ENCODE results near the gene ADCYAP1R1.

ADCYAP1R1 gene

GRCh38 chr7:31107106-31108090, 55.3 kb downstream of the ADCYAP1R1 start:
- DNase-seq, result no peak

GRCh38 chr7:31108097-31108657, 56.1 kb downstream of the ADCYAP1R1 start:
- no peak for DNase-seq

DNA sequence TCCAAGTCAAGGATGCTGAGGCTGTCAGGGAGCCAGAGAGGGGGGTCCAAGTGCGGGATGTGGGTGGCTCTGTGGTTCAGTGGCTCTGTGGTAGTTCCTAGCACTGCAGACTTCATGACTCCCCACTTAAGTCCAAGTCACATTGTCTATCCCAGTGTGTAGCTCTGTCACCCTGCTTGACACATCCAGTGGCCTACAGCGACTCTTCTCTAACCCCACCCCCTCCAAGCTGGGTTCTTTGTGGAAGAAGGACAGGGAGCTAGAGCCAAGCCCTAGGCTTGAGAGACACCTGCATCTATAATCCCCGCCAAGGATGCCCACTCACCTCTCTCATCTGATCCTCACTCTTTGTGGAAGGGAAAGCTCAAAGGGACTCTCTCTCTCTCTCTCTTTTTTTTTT, 57.6 kb downstream of the ADCYAP1R1 start:
- DNase-seq, result no peak

DNA sequence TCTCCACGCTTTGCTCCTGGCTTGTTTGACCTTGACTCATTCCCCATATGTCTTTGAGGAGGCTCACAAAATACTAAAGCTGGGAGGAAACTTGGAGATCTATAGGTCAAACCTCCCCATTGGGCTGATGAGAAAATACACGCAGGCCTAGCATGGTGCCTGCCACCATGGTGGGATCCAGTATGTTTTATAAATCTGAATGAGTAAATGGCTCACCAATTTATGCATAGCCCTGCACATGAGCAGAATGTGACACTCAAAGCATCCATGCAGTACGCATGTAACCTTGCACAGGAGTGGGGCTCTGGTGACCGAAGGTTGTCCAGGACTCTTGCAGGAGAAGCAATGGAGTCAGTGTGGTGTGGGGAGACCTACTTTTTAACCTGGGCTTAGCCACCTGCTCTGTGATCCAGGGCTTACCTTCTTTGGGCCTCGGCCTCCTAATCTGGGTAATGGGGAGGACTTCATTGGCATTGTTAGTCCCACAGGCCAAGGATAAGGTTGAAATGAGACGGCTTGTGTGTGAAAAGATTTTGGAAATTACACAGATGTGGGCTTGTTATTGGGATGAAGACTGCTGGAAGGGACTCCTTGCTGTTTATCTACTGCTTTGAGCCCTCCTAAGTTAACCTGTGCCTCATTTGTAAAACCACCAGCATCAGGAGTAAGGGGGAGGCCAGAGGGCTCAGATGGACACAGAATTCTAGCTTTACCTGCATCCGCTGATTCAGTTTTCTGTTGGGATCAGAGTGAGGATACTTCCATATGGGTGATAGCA, 58.4 kb downstream of the ADCYAP1R1 start:
- DNase-seq, result no peak

GRCh38 chr7:31111109-31111451, 59.0 kb downstream of the ADCYAP1R1 start:
- DNase-seq, result no peak

DNA sequence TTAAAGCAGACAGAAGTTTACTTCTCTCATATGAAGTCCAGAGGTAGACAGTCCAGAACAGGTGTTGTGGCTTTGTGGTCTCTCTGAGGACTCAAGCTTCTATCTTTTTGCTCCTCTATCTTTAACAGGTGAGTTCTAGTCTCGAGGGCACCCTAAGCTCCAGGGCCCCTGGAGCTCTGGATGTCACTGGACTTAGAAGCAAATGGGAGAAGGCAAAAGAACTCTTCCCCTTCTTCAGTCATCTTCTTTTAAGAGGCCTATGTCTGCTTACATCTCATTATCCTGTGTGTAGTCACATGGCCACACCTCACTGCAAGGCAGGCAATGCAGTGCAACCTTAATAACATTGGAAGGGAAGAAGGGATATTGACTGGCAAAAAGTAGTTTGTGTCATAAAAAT, 61.6 kb downstream of the ADCYAP1R1 start:
- DNase-seq, result no peak

GRCh38 chr7:31114593-31115343, 62.7 kb downstream of the ADCYAP1R1 start:
- no peak for DNase-seq

DNA sequence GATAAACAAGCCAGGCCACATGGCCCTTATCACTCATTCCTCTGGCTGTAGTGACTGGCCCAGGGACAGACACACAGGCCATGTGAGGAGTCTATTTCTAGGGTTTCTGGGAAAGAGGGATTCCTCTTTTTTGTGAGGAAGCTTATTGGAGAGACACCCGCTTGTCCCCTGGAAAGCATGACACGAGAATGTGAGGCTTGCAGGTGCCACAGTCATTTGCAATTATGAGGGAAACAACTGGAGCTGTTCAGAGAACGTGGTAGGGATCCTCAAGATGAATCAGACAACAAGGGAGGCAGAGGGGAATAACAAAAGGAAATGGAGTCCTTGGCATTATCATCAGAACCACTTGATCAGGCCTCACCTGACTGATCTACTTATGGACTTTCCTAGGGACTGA, 64.5 kb downstream of the ADCYAP1R1 start:
- DNase-seq, result no peak

- no peak for DNase-seq
Measured at GRCh38 chr7:31119249-31119648, 67.1 kb downstream of the ADCYAP1R1 start.

DNA sequence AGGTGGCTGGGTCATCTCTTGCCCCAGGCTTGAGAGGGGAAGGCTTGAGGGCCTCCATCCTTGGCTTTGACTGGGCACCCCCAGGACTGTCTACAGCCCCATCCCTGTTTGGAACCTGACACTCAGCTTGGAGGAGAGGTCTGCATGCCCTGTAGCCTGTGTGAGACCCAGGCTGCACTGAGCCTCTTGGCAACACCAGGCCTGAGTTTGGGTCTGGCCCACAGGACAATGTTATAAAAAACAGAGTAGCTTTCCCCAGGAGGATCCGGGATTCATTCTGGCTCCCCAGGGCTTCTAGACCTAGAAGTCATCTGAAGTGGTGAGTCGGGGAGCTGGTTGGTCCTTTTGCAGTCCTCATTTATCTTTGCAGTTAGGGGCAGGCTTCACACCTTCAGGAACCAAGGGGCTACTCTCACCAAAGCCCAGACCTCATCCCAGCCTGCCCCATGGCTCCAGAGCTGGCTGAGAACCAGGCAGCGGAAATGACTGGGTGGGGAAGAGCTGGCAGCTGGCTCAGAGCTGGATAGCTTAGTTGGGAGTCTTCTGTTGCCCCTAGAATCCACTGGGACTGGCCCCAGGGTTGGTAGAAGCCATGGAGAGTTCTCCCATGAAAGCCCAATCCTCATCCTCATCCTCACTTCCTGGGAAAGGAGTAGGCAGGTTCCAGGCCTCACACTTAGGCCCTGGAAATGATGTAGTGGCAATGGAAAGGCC, 68.8 kb downstream of the ADCYAP1R1 start:
- DNase-seq, result no peak

DNA sequence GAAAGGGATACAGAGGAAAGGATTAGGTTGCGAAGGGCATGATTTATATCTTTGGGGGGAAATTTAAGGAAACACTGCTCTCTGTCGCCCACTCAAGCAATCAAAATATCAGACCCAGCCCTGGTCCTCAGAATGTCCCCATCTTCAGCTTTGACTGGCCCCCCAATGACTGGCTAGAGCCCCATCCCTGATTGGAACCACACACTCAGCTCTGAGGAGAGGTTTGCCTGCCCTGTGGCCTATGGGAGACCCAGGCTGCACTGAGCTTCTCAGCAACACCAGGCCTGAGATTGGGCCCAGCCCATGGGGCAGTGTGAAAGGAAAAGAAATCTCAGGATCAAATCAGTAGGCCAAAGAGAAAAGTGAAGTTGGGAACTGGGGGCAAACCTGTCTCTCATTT, 69.5 kb downstream of the ADCYAP1R1 start:
- DNase-seq, result no peak

- peak; percentile 16 for DNase-seq
Measured at GRCh38 chr7:31122649-31123058, 70.5 kb downstream of the ADCYAP1R1 start.

- DNase-seq, result no peak
Measured at GRCh38 chr7:31123321-31123720, 71.2 kb downstream of the ADCYAP1R1 start.

- no peak for DNase-seq
Measured at GRCh38 chr7:31123726-31124125, 71.6 kb downstream of the ADCYAP1R1 start.

DNA sequence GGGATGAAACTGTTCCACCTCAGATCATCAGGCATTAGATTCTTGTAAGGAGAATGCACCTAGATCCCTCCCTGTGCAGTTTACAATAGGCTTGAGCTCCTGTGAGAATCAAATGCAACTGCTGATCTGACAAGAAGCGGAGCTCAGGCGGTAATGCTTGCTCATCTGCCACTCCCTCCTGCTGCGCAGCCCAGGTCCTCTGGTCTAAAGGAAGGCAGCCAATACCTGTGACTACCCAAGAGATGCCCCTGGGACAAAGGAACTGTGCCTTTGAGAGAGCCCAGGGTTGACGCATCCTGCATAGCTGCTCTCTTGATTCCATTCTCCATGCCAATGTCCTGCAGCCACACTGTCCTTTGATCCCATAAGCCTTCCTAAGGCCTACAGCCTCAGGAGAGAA, 73.1 kb downstream of the ADCYAP1R1 start:
- DNase-seq, result no peak

DNA sequence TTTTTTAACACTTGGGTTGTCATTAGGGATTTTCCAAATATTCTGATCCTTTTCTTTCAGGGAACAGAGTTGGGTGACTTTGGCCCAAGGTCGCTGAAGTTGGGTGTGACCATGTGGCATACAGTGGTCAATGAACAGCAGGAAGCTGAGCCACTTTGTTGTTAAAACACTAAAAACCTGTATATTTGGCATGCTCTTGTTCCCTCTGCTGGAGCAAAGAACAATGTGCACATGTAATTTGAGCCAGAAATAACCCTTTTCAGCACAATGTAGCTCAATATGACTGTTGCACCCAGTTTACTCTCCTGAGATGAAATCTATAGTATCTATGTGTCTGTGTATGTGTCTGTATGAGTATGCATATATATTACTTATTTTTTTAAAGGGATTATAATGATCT, 74.9 kb downstream of the ADCYAP1R1 start:
- no peak for DNase-seq

DNA sequence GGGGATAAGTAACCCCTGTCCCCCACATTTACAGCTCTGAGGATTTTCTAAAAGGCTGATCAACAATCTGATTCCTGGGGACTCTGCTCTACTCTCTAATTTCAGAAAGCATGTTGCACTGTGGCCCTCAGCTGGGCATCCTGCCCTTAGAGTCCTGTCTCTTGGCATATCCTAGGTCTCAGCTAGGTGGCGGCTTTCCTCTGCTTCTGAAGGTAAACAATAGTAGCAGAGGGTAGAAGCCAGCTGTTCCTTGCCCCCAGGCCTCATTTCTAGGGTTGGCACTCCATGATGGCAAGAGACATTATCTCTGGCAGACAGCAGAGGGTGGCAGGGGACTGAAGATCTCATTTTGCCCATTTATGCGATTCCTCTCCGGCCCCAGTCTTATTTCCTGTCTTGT, 77.0 kb downstream of the ADCYAP1R1 start:
- no peak for DNase-seq

DNA sequence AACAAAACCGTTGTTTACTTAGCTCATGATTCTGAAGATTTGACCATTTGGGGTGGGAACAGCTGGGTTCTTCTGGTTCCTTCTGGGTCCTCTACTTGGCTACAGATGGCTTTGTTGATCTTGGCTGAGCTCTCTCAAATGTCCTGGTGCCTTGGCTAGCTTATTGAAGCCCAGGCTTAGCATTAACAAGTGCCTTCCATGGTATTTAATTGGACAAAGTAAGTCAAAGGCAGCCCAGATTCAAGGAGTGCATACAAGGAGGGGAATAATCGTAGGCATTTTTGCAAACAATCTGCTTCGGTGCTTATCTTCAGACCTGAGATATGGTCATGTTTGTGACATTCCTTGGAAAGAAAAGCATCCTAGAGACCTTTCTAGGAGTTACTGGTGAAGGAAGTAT, 81.4 kb downstream of the ADCYAP1R1 start:
- DNase-seq, result no peak

GRCh38 chr7:31134246-31135188, 82.4 kb downstream of the ADCYAP1R1 start:
- DNase-seq, result peak; percentile 21

- no peak for DNase-seq
Measured at GRCh38 chr7:31137234-31137633, 85.1 kb downstream of the ADCYAP1R1 start.

- no peak for DNase-seq
Measured at GRCh38 chr7:31145339-31145738, 93.2 kb downstream of the ADCYAP1R1 start.

Data from stimulated activated CD4-positive, alpha-beta T cell treated with anti-CD3 and anti-CD28 coated beads, Interleukin-4, amount 100 ng/mL, for 1 hour (primary cell).